Measurements from ENCODE around the gene PPFIA4. TPM values are rescaled to one million over a fixed set of nuclear protein-coding genes. Genes with fewer than 3 reads are reported as not detected.
A peak's percentile ranks its signal among the peaks of the same experiment; 100 is the strongest.

Gene PPFIA4
- 0.68 and 1.1 TPM in 2 replicates for polyA plus RNA-seq (2013)

GRCh38 chr1:203026031-203026665, at the start of gene PPFIA4:
Gene PPFIA4 (plus strand): TSS chr1:203026491. CDS start chr1:203039009, 12,518 bp downstream.
- Histone ChIP-seq H3K18ac (ENCODE audit: low read length) (peak within 1 kb of the TSS; percentile 23), H3K4me3 (ENCODE audit: low read depth, low read length) (peak within 1 kb of the TSS; percentile 67), H2AK5ac (ENCODE audit: low read length) (no peak within 1 kb of the TSS), H3K4me2 (ENCODE audit: low read length) (peak within 1 kb of the TSS; percentile 98), H4K12ac (ENCODE audit: low read depth, low read length) (peak within 1 kb of the TSS; percentile 28), H3K4ac (ENCODE audit: low read depth, low read length) (no peak within 1 kb of the TSS), H2BK5ac (ENCODE audit: low read depth, low read length, poor library complexity) (no peak within 1 kb of the TSS), H2BK12ac (ENCODE audit: low read length) (no peak within 1 kb of the TSS), H3K27ac (ENCODE audit: low read depth, low read length) (no peak within 1 kb of the TSS), H2AFZ (ENCODE audit: insufficient read depth, low read length, poor library complexity) (peak within 1 kb of the TSS; percentile 2), H3K14ac (ENCODE audit: low read length) (no peak within 1 kb of the TSS), H3K36me3 (ENCODE audit: control insufficient read depth in 1 of 2, insufficient read depth in 2 of 2, low read length in 2 of 2) (peaks cover 3 to 13% of the 10 kb centered on the region in 2 experiments), H3K79me1 (ENCODE audit: low read length) (no peaks in the 10 kb centered on the region), H3K27me3 (ENCODE audit: insufficient read depth, low read length) (peaks cover 12% of the 10 kb centered on the region), H3K4me1 (ENCODE audit: control insufficient read depth in 1 of 2, insufficient read depth in 2 of 2, low read length in 2 of 2) (peaks cover 3 to 9% of the 10 kb centered on the region in 2 experiments), H4K91ac (ENCODE audit: low read depth, low read length) (no peak within 1 kb of the TSS), H2BK120ac (ENCODE audit: insufficient read depth, low read length, poor library complexity) (no peak within 1 kb of the TSS), H4K8ac (ENCODE audit: low read depth, low read length) (peak within 1 kb of the TSS; percentile 82), H3K9ac (ENCODE audit: low read length) (peak within 1 kb of the TSS; percentile 59), H3K23ac (ENCODE audit: low read length) (no peak within 1 kb of the TSS), H3K79me2 (ENCODE audit: control insufficient read depth, insufficient read depth, low read length, poor library complexity) (no peaks in the 10 kb centered on the region), H3K9me3 (ENCODE audit: insufficient read depth, low read depth, low read length) (peaks cover 3% of the 10 kb centered on the region)
- DNase-seq, result peak; percentile 81 to 92
- no CpG with 5 or more reads among the region's 52 CpGs for WGBS (ENCODE audit: extremely low coverage, insufficient coverage, insufficient read length)

GRCh38 chr1:202976633-202977032, 49.7 kb upstream of the PPFIA4 start:
- no peak overlapping the region for H2BK120ac ChIP-seq (ENCODE audit: insufficient read depth, low read length, poor library complexity)

DNA sequence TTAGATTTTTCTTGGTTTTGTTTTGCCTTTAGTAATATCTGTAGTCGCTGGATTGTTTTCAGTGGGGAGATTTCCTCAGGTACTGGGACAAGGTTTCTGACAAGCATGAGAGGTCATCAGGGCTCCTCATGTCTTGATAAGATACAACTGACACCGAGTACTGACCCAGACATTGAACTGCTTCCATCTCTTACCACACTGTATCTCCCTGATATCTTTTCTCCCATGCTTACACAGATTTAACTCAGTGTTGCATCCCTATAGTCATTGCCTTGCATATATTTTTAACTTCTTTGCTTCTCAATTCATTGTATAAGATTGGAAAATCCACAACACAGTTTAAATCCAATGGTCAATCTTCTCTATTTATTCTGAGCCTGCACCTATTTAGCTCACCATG, 46.8 kb upstream of the PPFIA4 start:
- H3K79me1 ChIP-seq (ENCODE audit: low read length), result no peaks in the 10 kb centered on the region
- H3K9me3 ChIP-seq (ENCODE audit: insufficient read depth, low read depth, low read length), result no peaks in the 10 kb centered on the region
- H4K12ac ChIP-seq (ENCODE audit: low read depth, low read length), result no peak overlapping the region
- H4K8ac ChIP-seq (ENCODE audit: low read depth, low read length), result no peak overlapping the region
- H2BK5ac ChIP-seq (ENCODE audit: low read depth, low read length, poor library complexity), result no peak overlapping the region
- no peaks in the 10 kb centered on the region for H3K36me3 ChIP-seq (ENCODE audit: control insufficient read depth in 1 of 2, insufficient read depth in 2 of 2, low read length in 2 of 2)
- no peak overlapping the region for H2AK5ac ChIP-seq (ENCODE audit: low read length)
- no CpG with 5 or more reads among the region's 2 CpGs for WGBS (ENCODE audit: extremely low coverage, insufficient coverage, insufficient read length)
- H3K4me3 ChIP-seq (ENCODE audit: low read depth, low read length), result no peak overlapping the region
- H3K27ac ChIP-seq (ENCODE audit: low read depth, low read length), result no peak overlapping the region
- no peak overlapping the region for H3K4ac ChIP-seq (ENCODE audit: low read depth, low read length)
- no peak overlapping the region for H3K23ac ChIP-seq (ENCODE audit: low read length)
- H2BK12ac ChIP-seq (ENCODE audit: low read length), result no peak overlapping the region
- no peak overlapping the region for H2BK120ac ChIP-seq (ENCODE audit: insufficient read depth, low read length, poor library complexity)
- no peaks in the 10 kb centered on the region for H3K4me1 ChIP-seq (ENCODE audit: control insufficient read depth in 1 of 2, insufficient read depth in 2 of 2, low read length in 2 of 2)
- H3K27me3 ChIP-seq (ENCODE audit: insufficient read depth, low read length), result no peaks in the 10 kb centered on the region
- H3K9ac ChIP-seq (ENCODE audit: low read length), result no peak overlapping the region
- no peak overlapping the region for H3K18ac ChIP-seq (ENCODE audit: low read length)
- no peak overlapping the region for H3K14ac ChIP-seq (ENCODE audit: low read length)
- H4K91ac ChIP-seq (ENCODE audit: low read depth, low read length), result no peak overlapping the region
- H3K4me2 ChIP-seq (ENCODE audit: low read length), result no peak overlapping the region
- no peak overlapping the region for H2AFZ ChIP-seq (ENCODE audit: insufficient read depth, low read length, poor library complexity)
- no peak for DNase-seq
- no peaks in the 10 kb centered on the region for H3K79me2 ChIP-seq (ENCODE audit: control insufficient read depth, insufficient read depth, low read length, poor library complexity)

More at GRCh38 chr1:202976633-202977032, 49.7 kb upstream of the PPFIA4 start:
- Histone ChIP-seq H4K91ac (ENCODE audit: low read depth, low read length) (no peak overlapping the region), H2BK5ac (ENCODE audit: low read depth, low read length, poor library complexity) (no peak overlapping the region), H3K9ac (ENCODE audit: low read length) (no peak overlapping the region), H3K4me2 (ENCODE audit: low read length) (no peak overlapping the region), H3K27me3 (ENCODE audit: insufficient read depth, low read length) (no peaks in the 10 kb centered on the region), H3K27ac (ENCODE audit: low read depth, low read length) (no peak overlapping the region), H4K8ac (ENCODE audit: low read depth, low read length) (no peak overlapping the region), H2AFZ (ENCODE audit: insufficient read depth, low read length, poor library complexity) (no peak overlapping the region), H3K79me2 (ENCODE audit: control insufficient read depth, insufficient read depth, low read length, poor library complexity) (no peaks in the 10 kb centered on the region), H3K4me1 (ENCODE audit: control insufficient read depth in 1 of 2, insufficient read depth in 2 of 2, low read length in 2 of 2) (no peaks in the 10 kb centered on the region), H3K4me3 (ENCODE audit: low read depth, low read length) (no peak overlapping the region), H3K79me1 (ENCODE audit: low read length) (no peaks in the 10 kb centered on the region), H3K36me3 (ENCODE audit: control insufficient read depth in 1 of 2, insufficient read depth in 2 of 2, low read length in 2 of 2) (no peaks in the 10 kb centered on the region), H3K18ac (ENCODE audit: low read length) (no peak overlapping the region), H3K9me3 (ENCODE audit: insufficient read depth, low read depth, low read length) (no peaks in the 10 kb centered on the region), H3K14ac (ENCODE audit: low read length) (no peak overlapping the region), H2BK12ac (ENCODE audit: low read length) (no peak overlapping the region), H3K23ac (ENCODE audit: low read length) (no peak overlapping the region), H2AK5ac (ENCODE audit: low read length) (no peak overlapping the region), H3K4ac (ENCODE audit: low read depth, low read length) (no peak overlapping the region), H4K12ac (ENCODE audit: low read depth, low read length) (no peak overlapping the region)
- no CpG with 5 or more reads among the region's 3 CpGs for WGBS (ENCODE audit: extremely low coverage, insufficient coverage, insufficient read length)
- no peak for DNase-seq

DNA sequence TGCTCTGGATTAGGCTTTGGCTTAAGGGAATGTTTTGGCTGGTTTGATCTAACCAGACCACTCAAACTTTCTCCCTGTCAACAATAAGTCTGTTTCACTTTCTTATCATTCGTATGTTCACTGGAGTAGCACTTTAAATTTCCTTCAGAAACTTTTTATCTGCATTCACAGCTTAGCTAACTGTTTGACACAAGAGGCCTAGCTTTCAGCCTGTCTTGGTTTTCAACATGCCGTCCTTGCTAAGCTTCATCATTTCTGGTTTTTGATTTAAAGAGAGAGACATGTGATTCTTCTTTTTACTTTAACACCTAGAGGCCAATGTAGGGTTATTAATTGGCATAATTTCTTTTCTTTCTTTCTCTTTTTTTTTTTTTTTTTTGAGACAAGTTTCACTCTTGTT, 44.4 kb upstream of the PPFIA4 start:
- H2AFZ ChIP-seq (ENCODE audit: insufficient read depth, low read length, poor library complexity), result no peak overlapping the region
- H3K14ac ChIP-seq (ENCODE audit: low read length), result no peak overlapping the region
- H2BK5ac ChIP-seq (ENCODE audit: low read depth, low read length, poor library complexity), result no peak overlapping the region
- H3K27ac ChIP-seq (ENCODE audit: low read depth, low read length), result no peak overlapping the region
- no peak overlapping the region for H3K18ac ChIP-seq (ENCODE audit: low read length)
- H3K9ac ChIP-seq (ENCODE audit: low read length), result no peak overlapping the region
- no peak overlapping the region for H2AK5ac ChIP-seq (ENCODE audit: low read length)
- no CpG with 5 or more reads among the region's 2 CpGs for WGBS (ENCODE audit: extremely low coverage, insufficient coverage, insufficient read length)
- H2BK120ac ChIP-seq (ENCODE audit: insufficient read depth, low read length, poor library complexity), result no peak overlapping the region
- no peak for DNase-seq
- no peak overlapping the region for H3K4me3 ChIP-seq (ENCODE audit: low read depth, low read length)
- no peak overlapping the region for H2BK12ac ChIP-seq (ENCODE audit: low read length)
- no peak overlapping the region for H3K4me2 ChIP-seq (ENCODE audit: low read length)
- H4K12ac ChIP-seq (ENCODE audit: low read depth, low read length), result no peak overlapping the region
- H3K4ac ChIP-seq (ENCODE audit: low read depth, low read length), result no peak overlapping the region
- no peak overlapping the region for H4K91ac ChIP-seq (ENCODE audit: low read depth, low read length)
- H3K79me2 ChIP-seq (ENCODE audit: control insufficient read depth, insufficient read depth, low read length, poor library complexity), result no peaks in the 10 kb centered on the region
- no peaks in the 10 kb centered on the region for H3K4me1 ChIP-seq (ENCODE audit: control insufficient read depth in 1 of 2, insufficient read depth in 2 of 2, low read length in 2 of 2)
- H4K8ac ChIP-seq (ENCODE audit: low read depth, low read length), result no peak overlapping the region
- no peaks in the 10 kb centered on the region for H3K79me1 ChIP-seq (ENCODE audit: low read length)
- H3K36me3 ChIP-seq (ENCODE audit: control insufficient read depth in 1 of 2, insufficient read depth in 2 of 2, low read length in 2 of 2), result no peaks in the 10 kb centered on the region
- H3K23ac ChIP-seq (ENCODE audit: low read length), result no peak overlapping the region
- no peaks in the 10 kb centered on the region for H3K27me3 ChIP-seq (ENCODE audit: insufficient read depth, low read length)
- H3K9me3 ChIP-seq (ENCODE audit: insufficient read depth, low read depth, low read length), result no peaks in the 10 kb centered on the region

Data from trophoblast cell (in vitro differentiated cells and primary cell).